ENCODE measurements around the gene AKAP11. TPM values are rescaled to one million over a fixed set of nuclear protein-coding genes. Genes with fewer than 3 reads are reported as not detected.

AKAP11 gene
- total RNA-seq, 3 donors from 2014 or later = 32.0 to 39.5 (median 38.0) TPM

- Histone ChIP-seq H3K4me1 (no peaks in the 10 kb centered on the region), H3K9me3 (no peaks in the 10 kb centered on the region), H3K4me3 (no peak overlapping the region), H3K36me3 (no peaks in the 10 kb centered on the region), H3K27ac (no peak overlapping the region), H3K27me3 (no peaks in the 10 kb centered on the region)
- DNase-seq (ENCODE audit: low spot score in 2 of 2) = no peak
- intact Hi-C loops (cut with DNase I; ENCODE audit: low total_unique reads) = no loop called here
- TF ChIP-seq CTCF (IDR thresholded peaks at IDR 0.05) (no peak), POLR2AphosphoS5 (IDR thresholded peaks at IDR 0.05) (no peak), POLR2A (IDR thresholded peaks at IDR 0.05) (no peak)
These were observed 42.7 kb upstream of the AKAP11 start for GRCh38 chr13:42229287-42229686.

GRCh38 chr13:42232671-42233070 lies 39.3 kb upstream of the AKAP11 start:
- no peaks in the 10 kb centered on the region for H3K36me3 ChIP-seq
- TF ChIP-seq CTCF (IDR thresholded peaks at IDR 0.05) (no peak), POLR2A (IDR thresholded peaks at IDR 0.05) (no peak), POLR2AphosphoS5 (IDR thresholded peaks at IDR 0.05) (no peak)
- H3K4me3 ChIP-seq = no peak overlapping the region
- H3K9me3 ChIP-seq = no peaks in the 10 kb centered on the region
- intact Hi-C loops (cut with DNase I; ENCODE audit: low total_unique reads) = no loop called here
- DNase-seq (ENCODE audit: low spot score in 2 of 2) = no peak
- H3K27ac ChIP-seq = no peak overlapping the region
- no peaks in the 10 kb centered on the region for H3K4me1 ChIP-seq
- H3K27me3 ChIP-seq = no peaks in the 10 kb centered on the region

GRCh38 chr13:42233726-42234125 lies 38.2 kb upstream of the AKAP11 start:
- TF ChIP-seq POLR2AphosphoS5 (IDR thresholded peaks at IDR 0.05) = no peak
- no peak for TF ChIP-seq CTCF (IDR thresholded peaks at IDR 0.05)
- TF ChIP-seq POLR2A (IDR thresholded peaks at IDR 0.05) = no peak
- H3K4me1 ChIP-seq = no peaks in the 10 kb centered on the region
- no peak overlapping the region for H3K27ac ChIP-seq
- H3K4me3 ChIP-seq = no peak overlapping the region
- intact Hi-C loops (cut with DNase I; ENCODE audit: low total_unique reads) = no loop called here
- H3K9me3 ChIP-seq = no peaks in the 10 kb centered on the region
- no peaks in the 10 kb centered on the region for H3K27me3 ChIP-seq
- no peak for DNase-seq (ENCODE audit: low spot score in 2 of 2)
- no peaks in the 10 kb centered on the region for H3K36me3 ChIP-seq

GRCh38 chr13:42239161-42239560 lies 32.8 kb upstream of the AKAP11 start:
- Histone ChIP-seq H3K4me1 (no peaks in the 10 kb centered on the region), H3K27ac (no peak overlapping the region), H3K27me3 (no peaks in the 10 kb centered on the region), H3K9me3 (no peaks in the 10 kb centered on the region), H3K36me3 (no peaks in the 10 kb centered on the region), H3K4me3 (no peak overlapping the region)
- no peak for DNase-seq (ENCODE audit: low spot score in 2 of 2)
- intact Hi-C loops (cut with DNase I; ENCODE audit: low total_unique reads) = no loop called here
- TF ChIP-seq POLR2AphosphoS5 (IDR thresholded peaks at IDR 0.05) (no peak), CTCF (IDR thresholded peaks at IDR 0.05) (no peak), POLR2A (IDR thresholded peaks at IDR 0.05) (no peak)

- Histone ChIP-seq H3K27me3 (no peaks in the 10 kb centered on the region), H3K9me3 (no peaks in the 10 kb centered on the region), H3K4me3 (no peak overlapping the region), H3K27ac (no peak overlapping the region), H3K36me3 (no peaks in the 10 kb centered on the region), H3K4me1 (no peaks in the 10 kb centered on the region)
- no peak for DNase-seq (ENCODE audit: low spot score in 2 of 2)
- intact Hi-C loops (cut with DNase I; ENCODE audit: low total_unique reads) = no loop called here
- TF ChIP-seq CTCF (IDR thresholded peaks at IDR 0.05) (no peak), POLR2A (IDR thresholded peaks at IDR 0.05) (no peak), POLR2AphosphoS5 (IDR thresholded peaks at IDR 0.05) (no peak)
These were observed 32.3 kb upstream of the AKAP11 start for GRCh38 chr13:42239644-42240043.

All from breast epithelium (tissue), 4 donors.